ENCODE measurements around the gene COX4I1. TPM values are rescaled to one million over a fixed set of nuclear protein-coding genes. Genes with fewer than 3 reads are reported as not detected.

COX4I1 gene
- total and polyA plus RNA-seq, 2 donors (not counting 1 experiment from before 2014, with no cell fraction given) = 759 to 813 TPM

DNA sequence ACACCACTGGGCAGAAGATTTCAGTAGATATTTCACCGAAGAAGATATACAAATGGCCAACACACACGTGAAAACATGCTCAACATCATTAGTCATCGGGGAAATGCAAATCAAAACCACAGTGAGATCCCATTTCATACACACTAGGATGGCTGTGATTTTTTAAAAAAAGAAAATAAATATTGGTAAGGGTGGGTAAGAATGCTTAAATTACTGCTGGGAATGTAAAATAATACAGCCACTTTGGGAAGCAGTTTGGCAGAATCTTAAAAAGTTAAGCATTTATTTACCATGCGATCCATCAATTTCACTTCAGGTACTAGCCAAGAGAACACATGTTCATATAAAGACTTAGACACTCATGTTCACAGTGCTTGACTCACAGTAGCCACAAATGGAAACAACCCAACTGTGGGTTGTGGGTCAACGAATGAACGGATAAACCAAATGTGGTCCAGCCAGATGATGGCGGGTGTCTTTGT lies 42.1 kb upstream of the COX4I1 start:
- H3K4me1 ChIP-seq (ENCODE audit: control insufficient read depth in 2 of 2, insufficient read depth in 2 of 2, low read length in 2 of 2) = peaks cover 94 to 100% of the 10 kb centered on the region in 2 donors
- ChIA-PET CTCF (interaction anchor here (1.0 to 2.1 kb wide), 7 partner anchors 21 to 230 kb away, joined by 3 to 17 read pairs (median 6); no protein-coding TSS in a partner anchor), POLR2A (interaction anchor here (0.6 to 1.9 kb wide), 4 partner anchors 22 to 1176 kb away, joined by 3 to 12 read pairs (median 8); partner anchors contain the start of gene GSE1)
- Mint-ChIP-seq H3K4me3 (peak overlapping the region; percentile 93), H3K27me3 (no peaks in the 10 kb centered on the region), H3K4me1 (peaks cover 82% of the 10 kb centered on the region), H3K9me3 (ENCODE audit: insufficient read depth) (peaks cover 3% of the 10 kb centered on the region), H3K27ac (peak overlapping the region; percentile 100)
- peak; percentile 18 for ATAC-seq (ENCODE audit: low read depth)
- peaks cover 0 to 21% (median 7%) of the 10 kb centered on the region in 3 donors for H3K9me3 ChIP-seq (ENCODE audit: control extremely low read depth in 1 of 3, control insufficient read depth in 2 of 3, insufficient read depth in 1 of 3, low read length in 2 of 3)
- 0% methylated on average over 3 of the region's 7 CpGs for WGBS (ENCODE audit: insufficient coverage)
- no peaks in the 10 kb centered on the region for H4K20me1 ChIP-seq (ENCODE audit: control insufficient read depth, insufficient read depth, low read length, poor library complexity, severe bottlenecking)
- peak overlapping the region; percentile 94 to 98 for H3K27ac ChIP-seq (ENCODE audit: low read length in 2 of 2)
- H3K9ac ChIP-seq (ENCODE audit: low read length) = peak overlapping the region; percentile 60
- peak overlapping the region; percentile 92 for H3K4me2 ChIP-seq (replicated peaks; ENCODE audit: low read depth, low read length, poor library complexity, severe bottlenecking)
- peak; percentile 78 for DNase-seq
- TF ChIP-seq EZH2 (IDR thresholded peaks at IDR 0.05; ENCODE audit: borderline replicate concordance, insufficient read depth, low read depth, low read length, poor library complexity, severe bottlenecking) = no peak
- TF ChIP-seq, protein P1, sequence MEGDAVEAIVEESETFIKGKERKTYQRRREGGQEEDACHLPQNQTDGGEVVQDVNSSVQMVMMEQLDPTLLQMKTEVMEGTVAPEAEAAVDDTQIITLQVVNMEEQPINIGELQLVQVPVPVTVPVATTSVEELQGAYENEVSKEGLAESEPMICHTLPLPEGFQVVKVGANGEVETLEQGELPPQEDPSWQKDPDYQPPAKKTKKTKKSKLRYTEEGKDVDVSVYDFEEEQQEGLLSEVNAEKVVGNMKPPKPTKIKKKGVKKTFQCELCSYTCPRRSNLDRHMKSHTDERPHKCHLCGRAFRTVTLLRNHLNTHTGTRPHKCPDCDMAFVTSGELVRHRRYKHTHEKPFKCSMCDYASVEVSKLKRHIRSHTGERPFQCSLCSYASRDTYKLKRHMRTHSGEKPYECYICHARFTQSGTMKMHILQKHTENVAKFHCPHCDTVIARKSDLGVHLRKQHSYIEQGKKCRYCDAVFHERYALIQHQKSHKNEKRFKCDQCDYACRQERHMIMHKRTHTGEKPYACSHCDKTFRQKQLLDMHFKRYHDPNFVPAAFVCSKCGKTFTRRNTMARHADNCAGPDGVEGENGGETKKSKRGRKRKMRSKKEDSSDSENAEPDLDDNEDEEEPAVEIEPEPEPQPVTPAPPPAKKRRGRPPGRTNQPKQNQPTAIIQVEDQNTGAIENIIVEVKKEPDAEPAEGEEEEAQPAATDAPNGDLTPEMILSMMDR (IDR thresholded peaks at IDR 0.05) = no peak
- no peaks in the 10 kb centered on the region for H3K27me3 ChIP-seq (replicated peaks in 1 of 4; ENCODE audit: control extremely low read depth in 1 of 4, control insufficient read depth in 3 of 4, insufficient read depth in 4 of 4, low read length in 3 of 4)
- intact Hi-C loops (cut with micrococcal nuclease) = loop anchor here (1.0 to 5.0 kb wide), 5 partner anchors 22 to 230 kb away; partner anchors contain the start of genes COX4I1 and EMC8
- no peaks in the 10 kb centered on the region for H3K79me2 ChIP-seq (ENCODE audit: control insufficient read depth, insufficient read depth, low read length)
- no peaks in the 10 kb centered on the region for H3K36me3 ChIP-seq (replicated peaks in 1 of 2; ENCODE audit: control extremely low read depth in 1 of 2, control insufficient read depth in 1 of 2, extremely low read depth in 1 of 2, insufficient read depth in 2 of 2, low read length in 1 of 2)
- peak overlapping the region in 1 of 5 experiments; percentile 58 for H3K4me3 ChIP-seq (ENCODE audit: control extremely low read depth in 1 of 5, extremely low read depth in 1 of 5, insufficient read depth in 1 of 5, low read depth in 2 of 5, low read length in 4 of 5)
- no peak overlapping the region for H2AFZ ChIP-seq (ENCODE audit: insufficient read depth, low read depth, low read length, poor library complexity, severe bottlenecking)

DNA sequence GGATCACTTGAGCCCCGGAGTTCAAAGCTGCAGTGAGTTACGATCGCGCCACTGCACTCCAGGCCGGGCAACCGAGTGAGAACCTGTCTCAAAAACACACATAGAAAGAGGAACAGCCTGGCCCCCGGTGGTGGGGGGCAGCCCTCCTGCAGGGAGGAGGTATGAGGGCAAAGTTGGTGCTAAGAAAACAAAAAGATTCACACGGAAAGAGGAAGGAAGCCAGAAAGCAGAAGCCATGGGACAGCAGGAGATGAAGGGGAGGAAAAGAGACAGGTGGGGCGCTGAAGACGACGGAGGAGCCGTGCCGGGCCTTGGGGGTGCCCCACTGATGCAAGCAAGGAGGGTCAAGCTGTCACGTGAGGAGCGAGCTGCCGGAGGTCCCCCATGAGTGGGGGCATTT lies 40.4 kb upstream of the COX4I1 start:
- Histone ChIP-seq H3K27ac (ENCODE audit: low read length in 2 of 2) (peak overlapping the region; percentile 88 to 94), H4K20me1 (ENCODE audit: control insufficient read depth, insufficient read depth, low read length, poor library complexity, severe bottlenecking) (no peaks in the 10 kb centered on the region), H3K27me3 (replicated peaks in 1 of 4; ENCODE audit: control extremely low read depth in 1 of 4, control insufficient read depth in 3 of 4, insufficient read depth in 4 of 4, low read length in 3 of 4) (no peaks in the 10 kb centered on the region), H3K9me3 (ENCODE audit: control extremely low read depth in 1 of 3, control insufficient read depth in 2 of 3, insufficient read depth in 1 of 3, low read length in 2 of 3) (peaks cover 0 to 21% (median 7%) of the 10 kb centered on the region in 3 donors), H3K4me2 (replicated peaks; ENCODE audit: low read depth, low read length, poor library complexity, severe bottlenecking) (peak overlapping the region; percentile 76), H3K4me1 (ENCODE audit: control insufficient read depth in 2 of 2, insufficient read depth in 2 of 2, low read length in 2 of 2) (peaks cover 82 to 89% of the 10 kb centered on the region in 2 donors), H3K79me2 (ENCODE audit: control insufficient read depth, insufficient read depth, low read length) (no peaks in the 10 kb centered on the region), H3K4me3 (ENCODE audit: control extremely low read depth in 1 of 5, extremely low read depth in 1 of 5, insufficient read depth in 1 of 5, low read depth in 2 of 5, low read length in 4 of 5) (peak overlapping the region in 4 of 5 experiments; percentile 8 to 49 (median 22)), H3K36me3 (replicated peaks in 1 of 2; ENCODE audit: control extremely low read depth in 1 of 2, control insufficient read depth in 1 of 2, extremely low read depth in 1 of 2, insufficient read depth in 2 of 2, low read length in 1 of 2) (no peaks in the 10 kb centered on the region), H2AFZ (ENCODE audit: insufficient read depth, low read depth, low read length, poor library complexity, severe bottlenecking) (no peak overlapping the region), H3K9ac (ENCODE audit: low read length) (peak overlapping the region; percentile 59)
- H3K4me1 Mint-ChIP-seq = peaks cover 67% of the 10 kb centered on the region
- peak overlapping the region; percentile 100 for H3K27ac Mint-ChIP-seq
- TF ChIP-seq EZH2 (IDR thresholded peaks at IDR 0.05; ENCODE audit: borderline replicate concordance, insufficient read depth, low read depth, low read length, poor library complexity, severe bottlenecking) = no peak
- TF ChIP-seq, protein P1 (IDR thresholded peaks at IDR 0.05) = no peak
- CTCF ChIA-PET = interaction anchor here (0.8 to 5.7 kb wide), 19 partner anchors 10 to 369 kb away, joined by 3 to 77 read pairs (median 7); partner anchors contain the start of gene GINS2
- intact Hi-C loops (cut with micrococcal nuclease) = loop anchor here (1.0 to 5.0 kb wide), 6 partner anchors 9 to 228 kb away; no protein-coding TSS in a partner anchor
- WGBS (ENCODE audit: insufficient coverage) = 0% methylated on average over 7 of the region's 16 CpGs
- POLR2A ChIA-PET = interaction anchor here (0.6 to 3.0 kb wide), 5 partner anchors 8 to 308 kb away, joined by 3 to 22 read pairs (median 5); partner anchors contain the start of gene C16orf74
- H3K27me3 Mint-ChIP-seq = no peaks in the 10 kb centered on the region
- ATAC-seq (ENCODE audit: low read depth) = peak; percentile 19
- peak overlapping the region; percentile 70 for H3K4me3 Mint-ChIP-seq
- H3K9me3 Mint-ChIP-seq (ENCODE audit: insufficient read depth) = peaks cover 3% of the 10 kb centered on the region
- peak; percentile 89 for DNase-seq

All from B cell (primary cell).